ENCODE data around the gene ADAMTS7. TPM values are rescaled to one million over a fixed set of nuclear protein-coding genes. Genes with fewer than 3 reads are reported as not detected.

The ADAMTS7 gene
- total and polyA plus RNA-seq, 2 of the 8 experiments (the other 6 are each of a cell fraction or from before 2014, with no cell fraction given): 27.9 to 45.2 TPM

DNA sequence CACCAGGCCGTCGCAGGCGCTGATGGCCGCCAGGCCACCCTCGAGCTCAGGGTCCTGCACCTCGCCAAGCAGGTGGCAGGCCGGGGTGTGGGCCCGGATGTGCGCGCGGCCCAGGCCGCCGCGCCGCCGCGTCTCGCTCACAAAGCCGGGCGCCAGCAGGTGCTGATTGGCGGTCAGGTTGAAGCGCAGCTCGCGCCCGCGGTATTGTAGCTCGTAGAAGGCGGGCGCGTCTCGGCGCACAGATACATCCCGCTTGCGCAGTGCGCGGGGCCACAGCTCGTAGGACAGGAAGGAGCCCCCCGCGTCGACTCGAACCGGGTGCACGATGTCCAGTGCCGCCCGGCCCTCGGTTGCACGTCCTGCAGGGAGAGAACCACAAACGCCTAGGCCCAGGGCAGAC lies 11.1 kb downstream of the ADAMTS7 start (continued):
- TF ChIP-seq, protein P1, sequence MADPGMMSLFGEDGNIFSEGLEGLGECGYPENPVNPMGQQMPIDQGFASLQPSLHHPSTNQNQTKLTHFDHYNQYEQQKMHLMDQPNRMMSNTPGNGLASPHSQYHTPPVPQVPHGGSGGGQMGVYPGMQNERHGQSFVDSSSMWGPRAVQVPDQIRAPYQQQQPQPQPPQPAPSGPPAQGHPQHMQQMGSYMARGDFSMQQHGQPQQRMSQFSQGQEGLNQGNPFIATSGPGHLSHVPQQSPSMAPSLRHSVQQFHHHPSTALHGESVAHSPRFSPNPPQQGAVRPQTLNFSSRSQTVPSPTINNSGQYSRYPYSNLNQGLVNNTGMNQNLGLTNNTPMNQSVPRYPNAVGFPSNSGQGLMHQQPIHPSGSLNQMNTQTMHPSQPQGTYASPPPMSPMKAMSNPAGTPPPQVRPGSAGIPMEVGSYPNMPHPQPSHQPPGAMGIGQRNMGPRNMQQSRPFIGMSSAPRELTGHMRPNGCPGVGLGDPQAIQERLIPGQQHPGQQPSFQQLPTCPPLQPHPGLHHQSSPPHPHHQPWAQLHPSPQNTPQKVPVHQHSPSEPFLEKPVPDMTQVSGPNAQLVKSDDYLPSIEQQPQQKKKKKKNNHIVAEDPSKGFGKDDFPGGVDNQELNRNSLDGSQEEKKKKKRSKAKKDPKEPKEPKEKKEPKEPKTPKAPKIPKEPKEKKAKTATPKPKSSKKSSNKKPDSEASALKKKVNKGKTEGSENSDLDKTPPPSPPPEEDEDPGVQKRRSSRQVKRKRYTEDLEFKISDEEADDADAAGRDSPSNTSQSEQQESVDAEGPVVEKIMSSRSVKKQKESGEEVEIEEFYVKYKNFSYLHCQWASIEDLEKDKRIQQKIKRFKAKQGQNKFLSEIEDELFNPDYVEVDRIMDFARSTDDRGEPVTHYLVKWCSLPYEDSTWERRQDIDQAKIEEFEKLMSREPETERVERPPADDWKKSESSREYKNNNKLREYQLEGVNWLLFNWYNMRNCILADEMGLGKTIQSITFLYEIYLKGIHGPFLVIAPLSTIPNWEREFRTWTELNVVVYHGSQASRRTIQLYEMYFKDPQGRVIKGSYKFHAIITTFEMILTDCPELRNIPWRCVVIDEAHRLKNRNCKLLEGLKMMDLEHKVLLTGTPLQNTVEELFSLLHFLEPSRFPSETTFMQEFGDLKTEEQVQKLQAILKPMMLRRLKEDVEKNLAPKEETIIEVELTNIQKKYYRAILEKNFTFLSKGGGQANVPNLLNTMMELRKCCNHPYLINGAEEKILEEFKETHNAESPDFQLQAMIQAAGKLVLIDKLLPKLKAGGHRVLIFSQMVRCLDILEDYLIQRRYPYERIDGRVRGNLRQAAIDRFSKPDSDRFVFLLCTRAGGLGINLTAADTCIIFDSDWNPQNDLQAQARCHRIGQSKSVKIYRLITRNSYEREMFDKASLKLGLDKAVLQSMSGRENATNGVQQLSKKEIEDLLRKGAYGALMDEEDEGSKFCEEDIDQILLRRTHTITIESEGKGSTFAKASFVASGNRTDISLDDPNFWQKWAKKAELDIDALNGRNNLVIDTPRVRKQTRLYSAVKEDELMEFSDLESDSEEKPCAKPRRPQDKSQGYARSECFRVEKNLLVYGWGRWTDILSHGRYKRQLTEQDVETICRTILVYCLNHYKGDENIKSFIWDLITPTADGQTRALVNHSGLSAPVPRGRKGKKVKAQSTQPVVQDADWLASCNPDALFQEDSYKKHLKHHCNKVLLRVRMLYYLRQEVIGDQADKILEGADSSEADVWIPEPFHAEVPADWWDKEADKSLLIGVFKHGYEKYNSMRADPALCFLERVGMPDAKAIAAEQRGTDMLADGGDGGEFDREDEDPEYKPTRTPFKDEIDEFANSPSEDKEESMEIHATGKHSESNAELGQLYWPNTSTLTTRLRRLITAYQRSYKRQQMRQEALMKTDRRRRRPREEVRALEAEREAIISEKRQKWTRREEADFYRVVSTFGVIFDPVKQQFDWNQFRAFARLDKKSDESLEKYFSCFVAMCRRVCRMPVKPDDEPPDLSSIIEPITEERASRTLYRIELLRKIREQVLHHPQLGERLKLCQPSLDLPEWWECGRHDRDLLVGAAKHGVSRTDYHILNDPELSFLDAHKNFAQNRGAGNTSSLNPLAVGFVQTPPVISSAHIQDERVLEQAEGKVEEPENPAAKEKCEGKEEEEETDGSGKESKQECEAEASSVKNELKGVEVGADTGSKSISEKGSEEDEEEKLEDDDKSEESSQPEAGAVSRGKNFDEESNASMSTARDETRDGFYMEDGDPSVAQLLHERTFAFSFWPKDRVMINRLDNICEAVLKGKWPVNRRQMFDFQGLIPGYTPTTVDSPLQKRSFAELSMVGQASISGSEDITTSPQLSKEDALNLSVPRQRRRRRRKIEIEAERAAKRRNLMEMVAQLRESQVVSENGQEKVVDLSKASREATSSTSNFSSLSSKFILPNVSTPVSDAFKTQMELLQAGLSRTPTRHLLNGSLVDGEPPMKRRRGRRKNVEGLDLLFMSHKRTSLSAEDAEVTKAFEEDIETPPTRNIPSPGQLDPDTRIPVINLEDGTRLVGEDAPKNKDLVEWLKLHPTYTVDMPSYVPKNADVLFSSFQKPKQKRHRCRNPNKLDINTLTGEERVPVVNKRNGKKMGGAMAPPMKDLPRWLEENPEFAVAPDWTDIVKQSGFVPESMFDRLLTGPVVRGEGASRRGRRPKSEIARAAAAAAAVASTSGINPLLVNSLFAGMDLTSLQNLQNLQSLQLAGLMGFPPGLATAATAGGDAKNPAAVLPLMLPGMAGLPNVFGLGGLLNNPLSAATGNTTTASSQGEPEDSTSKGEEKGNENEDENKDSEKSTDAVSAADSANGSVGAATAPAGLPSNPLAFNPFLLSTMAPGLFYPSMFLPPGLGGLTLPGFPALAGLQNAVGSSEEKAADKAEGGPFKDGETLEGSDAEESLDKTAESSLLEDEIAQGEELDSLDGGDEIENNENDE (IDR thresholded peaks at IDR 0.05; ENCODE audit: insufficient replicate concordance, low read length): no peak
- no peak for TF ChIP-seq TEAD4 (IDR thresholded peaks at IDR 0.05; ENCODE audit: low read depth, low read length)
- TF ChIP-seq, protein P2, sequence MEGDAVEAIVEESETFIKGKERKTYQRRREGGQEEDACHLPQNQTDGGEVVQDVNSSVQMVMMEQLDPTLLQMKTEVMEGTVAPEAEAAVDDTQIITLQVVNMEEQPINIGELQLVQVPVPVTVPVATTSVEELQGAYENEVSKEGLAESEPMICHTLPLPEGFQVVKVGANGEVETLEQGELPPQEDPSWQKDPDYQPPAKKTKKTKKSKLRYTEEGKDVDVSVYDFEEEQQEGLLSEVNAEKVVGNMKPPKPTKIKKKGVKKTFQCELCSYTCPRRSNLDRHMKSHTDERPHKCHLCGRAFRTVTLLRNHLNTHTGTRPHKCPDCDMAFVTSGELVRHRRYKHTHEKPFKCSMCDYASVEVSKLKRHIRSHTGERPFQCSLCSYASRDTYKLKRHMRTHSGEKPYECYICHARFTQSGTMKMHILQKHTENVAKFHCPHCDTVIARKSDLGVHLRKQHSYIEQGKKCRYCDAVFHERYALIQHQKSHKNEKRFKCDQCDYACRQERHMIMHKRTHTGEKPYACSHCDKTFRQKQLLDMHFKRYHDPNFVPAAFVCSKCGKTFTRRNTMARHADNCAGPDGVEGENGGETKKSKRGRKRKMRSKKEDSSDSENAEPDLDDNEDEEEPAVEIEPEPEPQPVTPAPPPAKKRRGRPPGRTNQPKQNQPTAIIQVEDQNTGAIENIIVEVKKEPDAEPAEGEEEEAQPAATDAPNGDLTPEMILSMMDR (IDR thresholded peaks at IDR 0.05; ENCODE audit: control extremely low read depth in 1 of 3, insufficient read depth in 1 of 3, low read depth in 1 of 3, low read length in 3 of 3): no peak
- TF ChIP-seq CREB1 (IDR thresholded peaks at IDR 0.05): no peak

Data from H1 (cell line).